Endothelial cell of umbilical vein (primary cell): ENCODE measurements around the gene MISP. TPM values are rescaled to one million over a fixed set of nuclear protein-coding genes. Genes with fewer than 3 reads are reported as not detected.
A peak's percentile ranks its signal among the peaks of the same experiment; 100 is the strongest.

Source experiments
- BruUV-seq: library from RNA; stranded (reverse); fragments of 400-500 nt; replicated peaks from 2 replicates; lab custom pipeline; 2021; lab: Mats Ljungman, UMichigan
- CTCF ChIA-PET: fragments of 300-600, 350-600 bp; sonication (Branson Sonifier 250); formaldehyde crosslinking; loops from one replicate; lab custom pipeline; 2021; ENCODE audit warnings: antibody characterized with exemption, inconsistent platforms; lab: Charles Lee
- POLR2A ChIA-PET: fragments of 300-600, 350-600 bp; sonication (Branson Sonifier 250); formaldehyde crosslinking; loops from one replicate; lab custom pipeline; 2021; ENCODE audit warnings: antibody characterized with exemption, inconsistent platforms; lab: Charles Lee
- DNase-seq: peaks from one replicate; pipeline ENCODE4 v3.0.0-alpha.2; 2011; ENCODE audit warnings: low read depth, low spot score
- FAIRE-seq: peaks from 2 replicates; lab custom pipeline; 2011; peaks lifted over from hg19 to GRCh38; lab: Jason Lieb, UNC
- H2AFZ ChIP-seq: 2 replicates; pipeline ENCODE4 v1.6.0; 2012; ENCODE audit warnings: low read depth, low read length, control low read depth, inconsistent platforms
- H3K27ac ChIP-seq: 2 replicates; pipeline ENCODE4 v1.5.1; 2011; ENCODE audit warnings: low read depth, mild to moderate bottlenecking, control low read depth, low read length, moderate library complexity; ENCODE audit not compliant: insufficient read depth
- H3K27me3 ChIP-seq, 2 experiments: 2 replicates each; pipeline versions ENCODE4 v1.6.0 to v1.6.1; 2011; ENCODE audit warnings: low read length in 2 of 2, mixed read lengths in 1 of 2; ENCODE audit not compliant: control insufficient read depth in 2 of 2, insufficient read depth in 2 of 2
- H3K36me3 ChIP-seq, 2 experiments: 2 replicates in 1 of 2; 3 replicates in 1 of 2; pipeline ENCODE4 v1.5.1; 2011; ENCODE audit warnings: low read length in 2 of 2, mild to moderate bottlenecking in 1 of 2, moderate library complexity in 1 of 2; ENCODE audit not compliant: control insufficient read depth in 2 of 2, insufficient read depth in 2 of 2; ENCODE audit errors: extremely low read depth in 1 of 2
- H3K4me1 ChIP-seq: 3 replicates; pipeline ENCODE4 v1.5.1; 2011; ENCODE audit warnings: mild to moderate bottlenecking, low read length; ENCODE audit not compliant: control insufficient read depth, insufficient read depth; ENCODE audit errors: extremely low read depth
- H3K4me2 ChIP-seq: 2 replicates; pipeline ENCODE4 v1.6.1; 2011; ENCODE audit warnings: low read length, control low read depth, mixed read lengths; ENCODE audit not compliant: insufficient read depth
- H3K4me3 ChIP-seq, 3 experiments: fragments of 200-600 bp in 1 of 3; sonication (generic), shearing (Covaris generic) in 1 of 3; replicated peaks in 1 of 3; 2 replicates each; pipeline ENCODE4 v1.5.1; 2011 to 2016; ENCODE audit warnings: control low read depth in 3 of 3, low read length in 3 of 3, mild to moderate bottlenecking in 2 of 3, inconsistent platforms in 1 of 3, low read depth in 1 of 3, moderate library complexity in 1 of 3; ENCODE audit not compliant: insufficient read depth in 1 of 3
- H3K79me2 ChIP-seq: 2 replicates; pipeline ENCODE4 v1.6.0; 2012; ENCODE audit warnings: low read length, inconsistent platforms; ENCODE audit not compliant: control insufficient read depth, insufficient read depth
- H3K9ac ChIP-seq: replicated peaks from 2 replicates; pipeline ENCODE3; 2011; ENCODE audit warnings: low read length, control low read depth; ENCODE audit not compliant: insufficient read depth; ENCODE audit errors: extremely low read depth
- H3K9me1 ChIP-seq: replicated peaks from 3 replicates; pipeline ENCODE4 v1.6.0; 2011; ENCODE audit warnings: mild to moderate bottlenecking, low read length; ENCODE audit not compliant: control insufficient read depth, insufficient read depth; ENCODE audit errors: extremely low read depth
- H3K9me3 ChIP-seq: replicated peaks from 2 replicates; pipeline ENCODE4 v1.5.1; 2012; ENCODE audit warnings: low read length, inconsistent platforms; ENCODE audit not compliant: control insufficient read depth, insufficient read depth
- H4K20me1 ChIP-seq: replicated peaks from 2 replicates; pipeline ENCODE3; 2011; ENCODE audit warnings: mild to moderate bottlenecking, low read length; ENCODE audit not compliant: control insufficient read depth, insufficient read depth; ENCODE audit errors: extremely low read depth
- EZH2 ChIP-seq: IDR thresholded peaks from 2 replicates; pipeline ENCODE4 v1.6.1; 2012; ENCODE audit warnings: borderline replicate concordance, low read depth, mild to moderate bottlenecking, moderate library complexity, low read length, inconsistent platforms; ENCODE audit not compliant: severe bottlenecking
- FOS ChIP-seq: IDR thresholded peaks from 2 replicates; pipeline ENCODE4 v1.6.1; 2011; ENCODE audit warnings: mild to moderate bottlenecking, low read length, moderate library complexity, borderline replicate concordance; ENCODE audit not compliant: insufficient read depth
- GATA2 ChIP-seq: IDR thresholded peaks from 2 replicates; pipeline ENCODE4 v1.7.0; 2011; ENCODE audit warnings: low read depth, mild to moderate bottlenecking, moderate library complexity, mixed read lengths, low read length; ENCODE audit not compliant: insufficient read length, insufficient read depth
- JUN ChIP-seq: IDR thresholded peaks from 2 replicates; pipeline ENCODE4 v1.6.1; 2011; ENCODE audit warnings: borderline replicate concordance, low read depth; ENCODE audit not compliant: insufficient read length, insufficient read depth
- POLR2A ChIP-seq: IDR thresholded peaks from 2 replicates; pipeline ENCODE4 v1.6.1; 2012; ENCODE audit warnings: low read depth, mild to moderate bottlenecking, control low read depth, low read length
- POLR2AphosphoS5 ChIP-seq: IDR thresholded peaks from 2 replicates; pipeline ENCODE4 v1.6.1; 2012; ENCODE audit warnings: low read depth, mild to moderate bottlenecking, control low read depth, low read length, moderate library complexity; ENCODE audit not compliant: insufficient read depth
- dilution Hi-C: fragments of 300-500 bp; cut with MboI; formaldehyde crosslinking; loops from one replicate; pipeline ENCODE4 v1.15.0; 2019; ENCODE audit warnings: low sequenced_read_pairs; ENCODE audit not compliant: extremely low pct_ligation_motif_present
- intact Hi-C: fragments of 100-400 bp; cut with micrococcal nuclease; formaldehyde crosslinking; loops from one replicate; pipeline ENCODE4 v1.10.0; 2022
- polyA plus RNA-seq, 4 experiments: library from polyadenylated mRNA; depleted of rRNA in 3 of 4; stranded (reverse) in 3 of 4; unstranded in 1 of 4; fragments of >200 nt; gene quantifications; 2 replicates each; pipeline versions ENCODE4 v1.2.1 to v1.2.3, GENCODE V29; 2011 to 2012; ENCODE audit warnings: missing spikeins in 1 of 4
- total RNA-seq: library from RNA; stranded (reverse); gene quantifications from 2 replicates; pipeline ENCODE4 v1.2.3, GENCODE V29; 2021
- TF ChIP-seq, protein P1 (sequence below): IDR thresholded peaks from 2 replicates; pipeline ENCODE4 v1.6.1; 2011; ENCODE audit not compliant: insufficient read depth, insufficient read length
- TF ChIP-seq, protein P2 (sequence below), 2 donors: IDR thresholded peaks; 1 replicate in 1 of 2; 2 replicates in 1 of 2; pipeline ENCODE4 v1.5.1; 2011; ENCODE audit warnings: low read length in 2 of 2, mild to moderate bottlenecking in 2 of 2, moderate library complexity in 2 of 2, control low read depth in 1 of 2, inconsistent platforms in 1 of 2, low read depth in 1 of 2; ENCODE audit not compliant: insufficient read depth in 1 of 2; ENCODE audit errors: extremely low read depth in 1 of 2

Gene MISP
- total and polyA plus RNA-seq, 2 donors (not counting 3 experiments of a cell fraction or from before 2014, with no cell fraction given): not detected

DNA sequence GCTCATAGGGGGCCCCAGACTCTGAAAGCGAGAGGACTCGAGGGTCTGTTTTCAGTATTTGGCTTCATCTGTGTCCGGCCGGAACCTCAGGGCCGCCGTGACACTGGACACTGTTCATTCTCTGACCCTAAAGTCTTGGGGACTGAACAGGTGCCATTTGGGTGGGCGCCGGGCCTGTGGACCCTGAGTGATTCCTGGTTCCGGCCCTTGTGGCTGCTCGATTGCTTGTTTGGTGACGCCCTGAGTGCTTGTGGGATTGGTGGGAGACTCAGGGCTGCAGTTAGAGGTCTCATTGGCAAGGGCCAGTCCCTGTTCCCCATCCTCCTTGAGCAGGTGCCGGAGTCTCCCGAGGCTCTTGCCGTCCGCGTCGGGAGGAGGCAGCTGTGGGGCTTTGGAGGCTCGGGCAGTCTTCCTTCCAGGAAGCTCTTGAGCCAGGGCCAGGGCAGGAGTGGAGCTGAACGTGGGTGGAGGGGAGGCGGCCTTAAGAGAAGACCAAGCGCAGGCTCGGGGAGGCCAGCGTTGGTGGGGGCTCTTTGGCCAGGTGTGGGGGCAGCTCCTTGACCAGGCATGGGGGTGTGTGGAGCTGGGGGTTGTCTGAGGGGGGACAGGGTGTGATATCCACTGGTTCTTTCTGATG is 51.1 kb downstream of the MISP start:
- no TSS peak for BruUV-seq
- Histone ChIP-seq H3K4me1 (peaks cover 35% of the 10 kb centered on the region), H3K9me1 (no peaks in the 10 kb centered on the region), H3K27me3 (no peaks in the 10 kb centered on the region), H2AFZ (no peak overlapping the region), H4K20me1 (no peaks in the 10 kb centered on the region), H3K79me2 (peaks cover 92% of the 10 kb centered on the region), H3K4me2 (peak overlapping the region; percentile 86), H3K9me3 (no peaks in the 10 kb centered on the region), H3K9ac (peak overlapping the region; percentile 45), H3K4me3 (peak overlapping the region in 2 of 3 experiments; percentile 12 to 28), H3K27ac (peak overlapping the region; percentile 13), H3K36me3 (peaks cover 50 to 53% of the 10 kb centered on the region in 2 experiments)
- intact Hi-C loops: loop anchor here (1.0 kb wide), 2 partner anchors 20 to 32 kb away; no protein-coding TSS in a partner anchor
- FAIRE-seq (peak; percentile 66), DNase-seq (peak; percentile 57)
- TF ChIP-seq EZH2 (no peak), JUN (no peak), FOS (no peak), POLR2A (no peak), GATA2 (no peak), POLR2AphosphoS5 (no peak)
- TF ChIP-seq, protein P1, sequence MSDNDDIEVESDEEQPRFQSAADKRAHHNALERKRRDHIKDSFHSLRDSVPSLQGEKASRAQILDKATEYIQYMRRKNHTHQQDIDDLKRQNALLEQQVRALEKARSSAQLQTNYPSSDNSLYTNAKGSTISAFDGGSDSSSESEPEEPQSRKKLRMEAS: no peak
- TF ChIP-seq, protein P2, sequence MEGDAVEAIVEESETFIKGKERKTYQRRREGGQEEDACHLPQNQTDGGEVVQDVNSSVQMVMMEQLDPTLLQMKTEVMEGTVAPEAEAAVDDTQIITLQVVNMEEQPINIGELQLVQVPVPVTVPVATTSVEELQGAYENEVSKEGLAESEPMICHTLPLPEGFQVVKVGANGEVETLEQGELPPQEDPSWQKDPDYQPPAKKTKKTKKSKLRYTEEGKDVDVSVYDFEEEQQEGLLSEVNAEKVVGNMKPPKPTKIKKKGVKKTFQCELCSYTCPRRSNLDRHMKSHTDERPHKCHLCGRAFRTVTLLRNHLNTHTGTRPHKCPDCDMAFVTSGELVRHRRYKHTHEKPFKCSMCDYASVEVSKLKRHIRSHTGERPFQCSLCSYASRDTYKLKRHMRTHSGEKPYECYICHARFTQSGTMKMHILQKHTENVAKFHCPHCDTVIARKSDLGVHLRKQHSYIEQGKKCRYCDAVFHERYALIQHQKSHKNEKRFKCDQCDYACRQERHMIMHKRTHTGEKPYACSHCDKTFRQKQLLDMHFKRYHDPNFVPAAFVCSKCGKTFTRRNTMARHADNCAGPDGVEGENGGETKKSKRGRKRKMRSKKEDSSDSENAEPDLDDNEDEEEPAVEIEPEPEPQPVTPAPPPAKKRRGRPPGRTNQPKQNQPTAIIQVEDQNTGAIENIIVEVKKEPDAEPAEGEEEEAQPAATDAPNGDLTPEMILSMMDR (IDR thresholded peaks at IDR 0.05; ENCODE audit: extremely low read depth in 1 of 2, insufficient read depth in 1 of 2, low read depth in 1 of 2, low read length in 2 of 2): no peak
- ChIA-PET CTCF (interaction anchor here (0.9 to 5.5 kb wide), 5 partner anchors 9 to 55 kb away, joined by 3 to 32 read pairs (median 5); no protein-coding TSS in a partner anchor), POLR2A (interaction anchor here (0.6 to 1.2 kb wide), 4 partner anchors 12 to 47 kb away, joined by 3 to 5 read pairs (median 4); no protein-coding TSS in a partner anchor)
- dilution Hi-C loops: no loop called here
